ENCODE data around the gene UGT1A9. TPM values are rescaled to one million over a fixed set of nuclear protein-coding genes. Genes with fewer than 3 reads are reported as not detected.
"Not testable (repeated sequence)": the region's sequence is repeated elsewhere in the genome, so short reads cannot be mapped to it uniquely, and the experiment has no call there.

UGT1A9 gene
- polyA plus RNA-seq, 3 donors from 2014 or later: not detected

GRCh38 chr2:233745838-233746237, 74.1 kb downstream of the UGT1A9 start:
- H3K27me3 Mint-ChIP-seq (ENCODE audit: low read depth in 3 of 3); DNase-seq; H3K27ac Mint-ChIP-seq; H3K4me3 Mint-ChIP-seq; H3K36me3 Mint-ChIP-seq; H3K4me1 Mint-ChIP-seq; H3K9me3 Mint-ChIP-seq: not testable (repeated sequence)

DNA sequence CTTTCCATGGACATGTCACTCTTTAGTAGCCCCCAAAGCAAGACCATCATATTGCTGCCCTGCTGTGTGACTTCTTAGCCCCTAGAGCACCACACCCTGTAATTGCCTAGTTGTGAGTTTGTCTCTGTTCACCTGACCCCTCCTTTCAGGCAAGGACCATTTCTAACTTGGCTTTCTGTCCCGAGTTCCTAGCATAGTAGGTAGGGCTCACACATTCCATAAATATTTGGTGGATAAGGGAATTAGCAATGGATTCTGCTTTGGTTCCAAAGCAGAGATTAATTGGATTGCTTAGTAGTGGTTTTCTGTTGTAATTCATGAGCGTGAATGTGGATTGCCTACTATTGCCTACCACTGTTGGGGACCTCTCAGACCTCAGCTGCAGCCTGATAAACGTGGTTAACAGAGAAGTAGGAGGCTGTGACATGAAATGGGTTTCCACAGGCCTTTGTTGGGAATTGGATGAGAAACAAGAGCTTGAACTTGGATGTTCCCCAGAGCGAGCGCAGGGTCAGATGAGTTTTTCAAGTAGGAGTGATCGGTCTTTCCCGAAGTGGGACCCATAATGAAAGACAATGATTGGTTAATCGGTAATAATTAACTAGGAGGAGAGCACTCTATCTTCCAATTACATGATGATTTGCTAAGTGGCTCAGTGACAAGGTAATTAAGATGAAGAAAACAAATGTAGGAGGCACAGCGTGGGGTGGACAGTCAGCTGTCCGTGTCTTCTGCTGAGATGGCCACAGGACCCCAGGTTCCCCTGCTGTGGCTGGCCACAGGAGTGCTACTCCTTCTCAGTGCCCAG, 75.0 kb downstream of the UGT1A9 start:
- Mint-ChIP-seq H3K36me3 (no peaks in the 10 kb centered on the region), H3K27me3 (ENCODE audit: low read depth in 3 of 3) (peaks cover 0 to 10% (median 3%) of the 10 kb centered on the region in 3 donors), H3K4me3 (no peak overlapping the region), H3K9me3 (peaks cover 0 to 15% (median 4%) of the 10 kb centered on the region in 6 donors), H3K27ac (no peak overlapping the region), H3K4me1 (no peaks in the 10 kb centered on the region)
- no peak for DNase-seq

DNA sequence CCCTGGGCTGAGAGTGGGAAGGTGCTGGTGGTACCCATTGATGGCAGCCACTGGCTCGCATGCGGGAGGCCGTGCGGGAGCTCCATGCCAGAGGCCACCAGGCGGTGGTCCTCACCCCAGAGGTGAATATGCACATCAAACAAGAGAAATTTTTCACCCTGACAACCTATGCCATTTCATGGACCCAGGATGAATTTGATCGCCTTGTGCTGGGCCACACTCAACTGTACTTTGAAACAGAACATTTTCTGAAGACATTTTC, 75.5 kb downstream of the UGT1A9 start:
- no peaks in the 10 kb centered on the region for H3K4me1 Mint-ChIP-seq
- DNase-seq: no peak
- no peak overlapping the region for H3K4me3 Mint-ChIP-seq
- peaks cover 0 to 17% (median 4%) of the 10 kb centered on the region in 6 donors for H3K9me3 Mint-ChIP-seq
- H3K36me3 Mint-ChIP-seq: no peaks in the 10 kb centered on the region
- peaks cover 0 to 15% (median 5%) of the 10 kb centered on the region in 3 donors for H3K27me3 Mint-ChIP-seq (ENCODE audit: low read depth in 3 of 3)
- no peak overlapping the region for H3K27ac Mint-ChIP-seq

- H3K4me1 Mint-ChIP-seq, H3K4me3 Mint-ChIP-seq, H3K36me3 Mint-ChIP-seq, DNase-seq, H3K27ac Mint-ChIP-seq: not testable (repeated sequence)
- Mint-ChIP-seq H3K27me3 (ENCODE audit: low read depth in 3 of 3) (peaks cover 0 to 17% (median 2%) of the 10 kb centered on the region in 3 donors), H3K9me3 (peaks cover 0 to 17% (median 4%) of the 10 kb centered on the region in 6 donors)
Observed at GRCh38 chr2:233750689-233751088, 79.0 kb downstream of the UGT1A9 start.

GRCh38 chr2:233751212-233752009, 79.7 kb downstream of the UGT1A9 start:
- not testable (repeated sequence) for H3K4me1 Mint-ChIP-seq, H3K27ac Mint-ChIP-seq

GRCh38 chr2:233754872-233755611, 83.3 kb downstream of the UGT1A9 start:
- Mint-ChIP-seq H3K9me3 (peaks cover 0 to 15% (median 2%) of the 10 kb centered on the region in 6 donors), H3K4me1 (no peaks in the 10 kb centered on the region), H3K27me3 (ENCODE audit: low read depth in 3 of 3) (peaks cover 0 to 10% (median 2%) of the 10 kb centered on the region in 3 donors), H3K27ac (no peak overlapping the region), H3K36me3 (no peaks in the 10 kb centered on the region), H3K4me3 (no peak overlapping the region)
- no peak for DNase-seq

More at GRCh38 chr2:233751212-233752009, 79.7 kb downstream of the UGT1A9 start:
- Mint-ChIP-seq H3K27me3 (ENCODE audit: low read depth in 3 of 3) (peaks cover 0 to 17% (median 2%) of the 10 kb centered on the region in 3 donors), H3K9me3 (peaks cover 0 to 17% (median 4%) of the 10 kb centered on the region in 6 donors)
- not testable (repeated sequence) for H3K36me3 Mint-ChIP-seq, H3K4me3 Mint-ChIP-seq, DNase-seq

GRCh38 chr2:233756429-233757081, 84.9 kb downstream of the UGT1A9 start:
- Mint-ChIP-seq H3K27ac (no peak overlapping the region), H3K27me3 (ENCODE audit: low read depth in 3 of 3) (peaks cover 0 to 8% (median 5%) of the 10 kb centered on the region in 3 donors)

DNA sequence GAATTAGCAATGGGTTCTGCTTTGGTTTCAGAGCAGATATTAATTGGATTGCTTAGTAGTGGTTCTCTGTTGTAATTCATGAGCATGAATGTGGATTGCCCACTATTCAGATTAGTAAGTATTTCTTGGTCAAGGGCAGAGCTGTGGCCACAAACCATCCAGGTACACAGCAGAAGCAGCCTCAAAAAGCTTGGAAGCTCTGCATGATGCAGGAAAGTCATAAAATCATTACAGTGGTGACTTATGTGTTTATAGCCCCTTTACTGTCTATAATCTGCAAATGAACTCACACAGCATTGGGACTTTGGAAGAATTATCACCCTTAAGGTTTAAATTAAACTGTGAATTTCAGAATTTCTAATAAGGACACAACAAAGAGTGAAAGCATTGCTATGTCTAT, 86.4 kb downstream of the UGT1A9 start:
- H3K27me3 Mint-ChIP-seq (ENCODE audit: low read depth in 3 of 3): peaks cover 0 to 3% (median 0%) of the 10 kb centered on the region in 3 donors
- DNase-seq: no peak
- no peak overlapping the region for H3K27ac Mint-ChIP-seq
- H3K9me3 Mint-ChIP-seq: no peaks in the 10 kb centered on the region
- no peak overlapping the region for H3K4me3 Mint-ChIP-seq
- H3K4me1 Mint-ChIP-seq: no peaks in the 10 kb centered on the region
- no peaks in the 10 kb centered on the region for H3K36me3 Mint-ChIP-seq

More at GRCh38 chr2:233756429-233757081, 84.9 kb downstream of the UGT1A9 start:
- H3K9me3 Mint-ChIP-seq: peaks cover 0 to 3% (median 0%) of the 10 kb centered on the region in 6 donors
- H3K36me3 Mint-ChIP-seq: no peaks in the 10 kb centered on the region
- H3K4me3 Mint-ChIP-seq: no peak overlapping the region
- DNase-seq: no peak
- H3K4me1 Mint-ChIP-seq: no peaks in the 10 kb centered on the region

- no peaks in the 10 kb centered on the region for H3K4me1 Mint-ChIP-seq
- no peak for DNase-seq
- H3K27me3 Mint-ChIP-seq (ENCODE audit: low read depth in 3 of 3): peaks cover 0 to 6% (median 4%) of the 10 kb centered on the region in 3 donors
- H3K9me3 Mint-ChIP-seq: no peaks in the 10 kb centered on the region
- no peak overlapping the region for H3K27ac Mint-ChIP-seq
- no peak overlapping the region for H3K4me3 Mint-ChIP-seq
- H3K36me3 Mint-ChIP-seq: no peaks in the 10 kb centered on the region
Observed at GRCh38 chr2:233758849-233759248, 87.2 kb downstream of the UGT1A9 start.

GRCh38 chr2:233760043-233760442, 88.3 kb downstream of the UGT1A9 start, which contains the start of gene UGT1A1:
Gene UGT1A1 (plus strand): TSS chr2:233760270. CDS start chr2:233760288, 18 bp downstream.
- H3K4me3 Mint-ChIP-seq: no peak within 1 kb of the TSS
- H3K27ac Mint-ChIP-seq: no peak within 1 kb of the TSS

DNA sequence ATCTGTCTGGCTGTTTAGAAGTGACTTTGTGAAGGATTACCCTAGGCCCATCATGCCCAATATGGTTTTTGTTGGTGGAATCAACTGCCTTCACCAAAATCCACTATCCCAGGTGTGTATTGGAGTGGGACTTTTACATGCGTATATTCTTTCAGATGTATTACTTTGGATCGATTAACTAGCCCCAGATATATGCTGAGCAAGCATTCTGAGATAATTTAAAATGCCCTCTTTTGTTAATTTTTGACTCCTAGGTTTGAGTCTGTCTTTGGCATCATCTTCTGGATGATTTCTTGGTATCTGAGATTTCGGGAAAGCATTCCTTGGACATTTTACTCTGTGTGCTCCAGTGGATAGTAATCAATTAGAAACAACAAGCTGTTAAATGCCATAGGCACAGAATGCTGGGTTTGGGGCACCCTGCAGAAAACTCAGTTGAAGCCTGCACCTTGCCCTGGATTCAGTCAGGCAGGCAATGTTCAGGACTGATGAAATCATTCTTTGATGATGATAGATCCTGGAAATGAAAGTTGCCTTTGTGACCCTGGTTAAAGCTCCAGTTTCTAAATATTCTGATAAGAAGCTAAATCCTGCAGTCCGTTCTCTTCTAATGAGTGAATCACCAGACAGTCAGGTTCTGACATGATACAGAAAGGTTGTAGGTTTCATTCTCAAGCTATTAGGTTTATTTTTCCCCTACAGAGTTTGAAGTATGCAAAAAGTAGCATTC, 89.5 kb downstream of the UGT1A9 start:
- H3K36me3 Mint-ChIP-seq: no peaks in the 10 kb centered on the region
- no peak for DNase-seq
- no peak overlapping the region for H3K27ac Mint-ChIP-seq
- no peak overlapping the region for H3K4me3 Mint-ChIP-seq
- no peaks in the 10 kb centered on the region for H3K9me3 Mint-ChIP-seq
- H3K4me1 Mint-ChIP-seq: no peaks in the 10 kb centered on the region
- peaks cover 0 to 6% (median 4%) of the 10 kb centered on the region in 3 donors for H3K27me3 Mint-ChIP-seq (ENCODE audit: low read depth in 3 of 3)

More at GRCh38 chr2:233760043-233760442, 88.3 kb downstream of the UGT1A9 start, which contains the start of gene UGT1A1:
- DNase-seq: no peak
- peaks cover 0 to 6% (median 4%) of the 10 kb centered on the region in 3 donors for H3K27me3 Mint-ChIP-seq (ENCODE audit: low read depth in 3 of 3)
- H3K36me3 Mint-ChIP-seq: no peaks in the 10 kb centered on the region
- no peaks in the 10 kb centered on the region for H3K9me3 Mint-ChIP-seq
- no peaks in the 10 kb centered on the region for H3K4me1 Mint-ChIP-seq

DNA sequence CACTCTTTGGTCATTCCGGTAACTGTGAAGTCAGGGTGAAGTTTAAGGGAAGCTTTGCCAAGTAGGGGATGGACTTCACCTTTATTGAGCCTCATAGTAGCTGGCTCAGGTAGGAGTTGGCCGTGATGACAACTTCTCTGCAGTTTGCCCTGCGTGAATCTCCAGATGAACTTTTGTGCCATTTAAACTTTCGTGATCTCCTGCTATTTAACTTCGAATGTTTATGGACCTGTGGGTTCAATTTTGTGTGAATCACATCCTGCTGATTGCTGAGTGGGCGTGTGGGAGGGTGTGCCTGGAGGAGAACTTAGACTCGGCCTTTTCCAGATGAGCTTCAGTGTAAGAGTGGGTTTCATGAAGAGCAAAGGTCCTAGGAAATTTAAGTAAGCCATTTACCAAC, 92.6 kb downstream of the UGT1A9 start:
- H3K36me3 Mint-ChIP-seq: no peaks in the 10 kb centered on the region
- peaks cover 0 to 9% (median 6%) of the 10 kb centered on the region in 3 donors for H3K27me3 Mint-ChIP-seq (ENCODE audit: low read depth in 3 of 3)
- no peak overlapping the region for H3K27ac Mint-ChIP-seq
- DNase-seq: no peak
- no peak overlapping the region for H3K4me3 Mint-ChIP-seq
- peaks cover 0 to under 1% (median 0%) of the 10 kb centered on the region in 6 donors for H3K9me3 Mint-ChIP-seq
- H3K4me1 Mint-ChIP-seq: no peaks in the 10 kb centered on the region

DNA sequence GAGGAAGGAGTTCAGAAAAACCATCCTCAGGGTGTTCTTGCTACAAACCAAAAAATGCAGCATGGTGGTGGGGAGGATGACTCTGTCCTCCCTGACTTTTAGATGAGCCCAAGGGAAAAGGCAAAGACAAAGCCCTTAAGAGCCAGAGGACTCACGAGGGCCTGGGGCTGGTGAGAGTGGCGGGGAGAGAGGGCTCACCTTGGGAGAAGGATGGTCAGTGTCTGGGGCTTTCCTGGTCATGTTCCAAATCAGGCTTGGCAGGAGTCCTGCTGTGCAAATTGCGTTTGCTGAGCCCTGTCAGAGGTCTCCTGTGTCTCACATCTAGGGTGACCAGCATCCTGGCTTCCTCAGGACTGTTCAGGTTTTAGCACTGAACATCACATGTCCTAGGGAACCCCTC, 93.1 kb downstream of the UGT1A9 start:
- Mint-ChIP-seq H3K9me3 (peaks cover 0 to 2% (median 0%) of the 10 kb centered on the region in 6 donors), H3K4me1 (no peaks in the 10 kb centered on the region), H3K4me3 (no peak overlapping the region), H3K27me3 (ENCODE audit: low read depth in 3 of 3) (peaks cover 0 to 10% (median 6%) of the 10 kb centered on the region in 3 donors), H3K27ac (no peak overlapping the region), H3K36me3 (no peaks in the 10 kb centered on the region)
- DNase-seq: no peak
